Type B pancreatic cell (in vitro differentiated cells): Measurements from ENCODE around the gene LIPG. TPM values are rescaled to one million over a fixed set of nuclear protein-coding genes. Genes with fewer than 3 reads are reported as not detected.

Source experiments
- DNase-seq: peaks from one replicate; pipeline ENCODE4 v3.0.0; 2021; ENCODE audit warnings: mixed read lengths; ENCODE audit not compliant: unreplicated experiment; ENCODE audit errors: extremely low spot score
- H3K27ac Mint-ChIP-seq: 2 replicates; pipeline ENCODE4 v1.8.0; 2021; ENCODE audit warnings: mild to moderate bottlenecking, mixed read lengths
- H3K27me3 Mint-ChIP-seq: 2 replicates; pipeline ENCODE4 v1.8.0; 2021; ENCODE audit warnings: mixed read lengths
- H3K36me3 Mint-ChIP-seq: 2 replicates; pipeline ENCODE4 v1.8.0; 2021; ENCODE audit warnings: mixed read lengths
- H3K4me1 Mint-ChIP-seq: one replicate; pipeline ENCODE4 v1.8.0; 2021; ENCODE audit warnings: mixed read lengths; ENCODE audit not compliant: unreplicated experiment
- H3K4me3 Mint-ChIP-seq: 2 replicates; pipeline ENCODE4 v1.8.0; 2021; ENCODE audit warnings: mild to moderate bottlenecking, mixed read lengths
- H3K9me3 Mint-ChIP-seq: 2 replicates; pipeline ENCODE4 v1.8.0; 2021; ENCODE audit warnings: mixed read lengths
- CTCF ChIP-seq: fragments of 200-600 bp; sonication (generic); conservative IDR thresholded peaks from 2 replicates; pipeline ENCODE4 v1.5.0; 2021; ENCODE audit warnings: antibody characterized with exemption, mild to moderate bottlenecking
- total RNA-seq: library from RNA; stranded (reverse); gene quantifications from 2 replicates; pipeline ENCODE4 v1.2.1, GENCODE V29; 2021; ENCODE audit warnings: low replicate concordance

LIPG gene
- total RNA-seq, 1 donor from 2014 or later: 16.9 TPM

DNA sequence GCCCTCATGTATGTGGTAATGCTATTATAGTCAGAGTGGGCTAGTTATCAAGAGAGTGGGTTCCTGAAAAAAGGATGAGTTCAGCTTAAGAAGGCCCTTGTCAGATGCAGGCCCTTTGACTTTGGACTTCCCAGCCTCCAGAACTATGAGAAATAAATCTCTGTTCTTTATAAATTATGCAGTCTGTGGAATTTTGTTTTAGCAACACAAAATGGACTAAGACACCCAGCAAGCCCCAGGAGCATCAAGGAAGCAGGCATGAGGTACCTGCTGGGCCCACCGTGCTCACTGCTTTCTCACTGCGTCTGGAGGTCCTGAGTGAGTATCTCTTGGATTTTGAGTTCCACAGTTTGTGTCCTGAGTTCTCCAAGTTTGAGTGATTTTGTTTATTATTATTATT lies 35.9 kb upstream of the LIPG start:
- H3K4me3 Mint-ChIP-seq: no peak overlapping the region
- no peaks in the 10 kb centered on the region for H3K36me3 Mint-ChIP-seq
- no peaks in the 10 kb centered on the region for H3K27me3 Mint-ChIP-seq
- DNase-seq: no peak
- no peak for TF ChIP-seq CTCF
- H3K9me3 Mint-ChIP-seq: no peaks in the 10 kb centered on the region
- no peak overlapping the region for H3K27ac Mint-ChIP-seq
- peaks cover 1% of the 10 kb centered on the region for H3K4me1 Mint-ChIP-seq

DNA sequence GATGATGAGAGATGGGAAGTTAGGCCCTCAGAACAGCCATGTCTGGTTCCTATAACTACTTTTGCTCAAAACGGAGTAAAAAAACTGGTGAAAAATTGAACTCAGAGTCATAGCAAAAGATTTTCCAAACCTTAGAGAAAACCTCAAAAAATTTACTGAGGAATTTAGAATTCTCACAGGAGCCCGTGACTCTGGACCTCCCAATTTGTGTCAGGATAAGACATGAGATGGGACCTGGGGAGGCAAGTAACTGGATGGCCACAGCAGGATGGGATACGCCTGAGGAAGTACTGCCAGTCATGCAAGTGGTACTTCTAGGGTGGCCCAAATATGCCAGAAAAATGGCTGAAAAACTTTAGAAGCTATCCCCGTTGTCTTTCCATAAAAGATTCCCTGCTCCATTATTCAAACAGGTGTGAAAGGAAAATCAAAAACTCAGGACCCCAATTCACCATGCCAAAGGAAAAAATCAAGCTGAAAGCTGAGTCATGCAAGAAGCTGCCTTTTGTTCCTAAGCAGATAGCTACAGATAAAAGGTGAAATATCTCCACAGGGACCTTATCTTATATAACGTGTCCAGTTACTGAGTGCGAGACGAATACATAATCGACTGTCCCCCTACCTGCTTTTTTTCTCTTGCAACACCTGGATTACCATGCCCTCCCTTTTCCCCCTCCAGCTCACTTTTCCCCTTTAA lies 34.1 kb upstream of the LIPG start:
- no peak overlapping the region for H3K27ac Mint-ChIP-seq
- no peaks in the 10 kb centered on the region for H3K27me3 Mint-ChIP-seq
- H3K9me3 Mint-ChIP-seq: no peaks in the 10 kb centered on the region
- H3K4me3 Mint-ChIP-seq: no peak overlapping the region
- TF ChIP-seq CTCF: no peak
- no peak for DNase-seq
- no peaks in the 10 kb centered on the region for H3K4me1 Mint-ChIP-seq
- no peaks in the 10 kb centered on the region for H3K36me3 Mint-ChIP-seq

GRCh38 chr18:49529596-49529995 lies 32.3 kb upstream of the LIPG start:
- Mint-ChIP-seq H3K27me3 (no peaks in the 10 kb centered on the region), H3K9me3 (no peaks in the 10 kb centered on the region), H3K27ac (peak overlapping the region; percentile 24), H3K4me1 (no peaks in the 10 kb centered on the region), H3K36me3 (no peaks in the 10 kb centered on the region), H3K4me3 (no peak overlapping the region)
- DNase-seq: no peak
- TF ChIP-seq CTCF: no peak

GRCh38 chr18:49531678-49532153 lies 30.1 kb upstream of the LIPG start:
- Mint-ChIP-seq H3K27me3 (no peaks in the 10 kb centered on the region), H3K4me3 (no peak overlapping the region), H3K9me3 (no peaks in the 10 kb centered on the region), H3K27ac (no peak overlapping the region), H3K36me3 (no peaks in the 10 kb centered on the region), H3K4me1 (no peaks in the 10 kb centered on the region)
- TF ChIP-seq CTCF: no peak
- no peak for DNase-seq

GRCh38 chr18:49534846-49535601 lies 26.8 kb upstream of the LIPG start:
- H3K4me3 Mint-ChIP-seq: no peak overlapping the region
- no peaks in the 10 kb centered on the region for H3K9me3 Mint-ChIP-seq
- DNase-seq: no peak
- TF ChIP-seq CTCF: no peak
- no peak overlapping the region for H3K27ac Mint-ChIP-seq
- no peaks in the 10 kb centered on the region for H3K27me3 Mint-ChIP-seq
- H3K36me3 Mint-ChIP-seq: no peaks in the 10 kb centered on the region
- H3K4me1 Mint-ChIP-seq: no peaks in the 10 kb centered on the region
